Suppressor macrophage treated with lipopolysaccharide for 1 hour (primary cell): Measurements from ENCODE around the gene C1QTNF12.

ENCODE experiments used
- DNase-seq, 3 donors: peaks; one replicate each; pipeline ENCODE4 v3.0.0-alpha.2; 2020 to 2022

The C1QTNF12 gene

DNA sequence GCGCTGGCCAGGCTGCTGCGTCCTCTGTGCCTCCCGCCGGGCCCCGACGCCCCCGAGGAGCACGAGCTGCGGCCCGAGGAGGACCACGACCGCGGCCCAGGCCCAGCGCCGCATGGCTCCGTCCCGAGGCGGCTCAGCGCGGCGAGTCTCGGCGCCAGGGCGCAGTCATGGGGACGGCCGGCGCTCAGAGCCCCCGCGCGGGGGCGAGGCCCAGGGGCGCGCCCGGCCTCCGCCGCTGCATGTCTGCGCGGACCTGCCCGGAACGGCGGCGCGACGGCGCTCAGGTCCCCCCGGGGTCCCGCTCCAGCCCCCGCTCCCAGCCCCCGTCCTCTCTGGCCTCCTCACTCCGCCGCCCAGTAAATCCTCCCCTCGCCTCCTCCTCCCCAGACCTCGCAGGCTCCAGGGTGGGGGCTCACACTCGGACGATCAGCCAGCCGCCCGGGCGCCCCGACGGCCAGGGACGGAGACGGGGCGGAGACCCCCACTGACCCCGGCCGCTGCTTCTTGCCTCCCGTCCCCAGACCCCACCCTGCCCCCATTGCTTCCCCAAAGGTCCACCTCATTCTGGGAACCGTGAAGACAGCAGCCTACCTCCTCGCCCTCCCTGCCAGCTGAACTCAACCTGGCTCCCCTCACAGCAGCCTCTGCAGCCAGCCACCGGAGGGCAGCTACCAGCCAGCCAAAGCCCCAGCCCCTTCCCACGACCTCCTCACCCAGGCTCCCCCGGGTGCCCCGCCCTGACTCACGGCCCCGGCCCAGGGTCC lies at the start of gene C1QTNF12:
Gene C1QTNF12 (minus strand): TSS at position 146 of the 764 bp plus-strand sequence. CDS start 32 bp downstream, at position 114.
- peak in 2 of 3 donors; percentile 18 to 43 for DNase-seq

GRCh38 chr1:1295154-1295923 lies 48.8 kb upstream of the C1QTNF12 start:
- DNase-seq: no peak

- DNase-seq: no peak
Measured at GRCh38 chr1:1294250-1294890, 47.8 kb upstream of the C1QTNF12 start.

GRCh38 chr1:1293263-1294249 lies 47.0 kb upstream of the C1QTNF12 start:
- peak in 1 of 3 donors; percentile 21 for DNase-seq

DNA sequence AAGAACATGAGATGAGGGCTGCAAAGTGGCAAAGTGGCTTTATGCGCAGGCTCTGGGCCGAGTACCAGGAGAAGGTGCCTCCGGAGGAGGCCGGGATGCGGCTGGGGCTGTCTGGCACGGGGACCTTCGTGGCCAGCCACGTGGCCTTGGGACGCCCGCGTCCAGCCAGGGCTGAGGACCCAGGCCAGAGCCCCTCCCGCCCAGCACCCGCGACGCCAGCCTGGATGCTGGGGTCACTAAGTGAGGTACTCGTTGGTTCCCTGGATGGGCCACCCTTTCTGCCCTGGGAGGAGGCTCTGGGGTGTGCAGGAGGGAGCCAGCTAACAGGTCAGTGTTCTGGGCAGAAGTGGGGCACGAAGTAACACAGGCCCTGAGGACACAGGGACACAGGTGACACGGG lies 46.3 kb upstream of the C1QTNF12 start:
- DNase-seq: no peak

DNA sequence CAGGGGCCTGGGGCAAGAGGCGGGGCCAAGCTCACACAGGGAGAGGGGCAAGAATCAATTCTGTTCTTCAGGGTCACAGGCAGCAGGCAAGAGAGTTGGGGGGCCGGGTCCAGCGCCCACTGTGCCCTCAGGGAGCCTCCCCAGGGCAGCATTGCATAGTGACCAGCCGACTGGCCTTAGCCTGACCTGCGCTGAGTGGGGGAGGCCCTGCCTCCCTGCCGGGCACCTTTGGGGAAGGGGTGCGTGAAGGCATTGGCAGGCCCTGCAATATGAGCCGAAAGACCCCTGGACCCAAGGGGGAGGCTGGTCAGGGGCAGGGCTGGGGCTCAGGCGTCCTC lies 45.9 kb upstream of the C1QTNF12 start:
- no peak for DNase-seq

DNA sequence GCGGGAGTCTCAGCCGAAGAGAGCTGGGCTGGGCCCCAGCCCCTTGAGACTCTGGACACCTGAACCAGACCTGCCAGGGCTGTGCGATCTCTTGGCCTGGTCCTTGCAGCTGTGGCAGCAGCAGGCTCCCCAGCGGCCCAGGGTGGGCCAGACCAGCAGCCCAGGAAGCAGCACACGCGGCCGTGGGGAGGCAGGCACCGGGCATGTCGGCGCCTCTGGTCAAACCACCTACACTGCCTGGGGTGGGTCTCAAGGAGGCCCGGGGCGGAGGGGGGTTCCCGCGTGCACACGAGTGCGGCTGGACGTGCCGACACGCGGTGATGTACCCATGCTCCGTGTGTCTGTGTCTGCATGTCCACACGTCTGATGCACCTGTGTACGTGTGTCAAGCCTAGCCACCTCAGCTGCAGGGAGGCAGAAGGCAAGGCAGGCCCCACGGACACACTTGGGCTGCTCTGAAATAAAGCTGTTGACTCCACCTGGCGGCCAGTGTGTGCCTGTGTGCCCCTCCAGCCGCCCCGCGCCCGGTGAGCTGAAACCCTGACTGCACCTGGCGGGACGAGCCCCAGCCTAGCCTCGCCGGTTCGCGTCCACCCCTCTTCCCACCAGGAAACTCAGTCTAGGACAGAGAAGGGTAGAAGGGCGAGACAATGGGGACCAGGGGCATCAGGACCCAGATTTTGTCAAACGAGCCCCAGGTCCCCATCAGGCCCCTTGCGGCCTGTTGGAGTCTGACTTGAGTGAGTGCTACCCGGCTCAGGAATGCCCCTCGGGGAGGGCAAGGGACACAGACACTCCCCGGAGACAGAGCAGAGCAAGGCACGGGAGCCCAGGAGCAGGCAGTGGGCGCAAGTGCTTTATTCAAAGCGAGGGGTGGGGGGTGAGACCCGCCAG lies 45.3 kb upstream of the C1QTNF12 start:
- DNase-seq: peak; percentile 38 to 58 (median 44)

GRCh38 chr1:1291023-1291528 lies 44.6 kb upstream of the C1QTNF12 start:
- no peak for DNase-seq

DNA sequence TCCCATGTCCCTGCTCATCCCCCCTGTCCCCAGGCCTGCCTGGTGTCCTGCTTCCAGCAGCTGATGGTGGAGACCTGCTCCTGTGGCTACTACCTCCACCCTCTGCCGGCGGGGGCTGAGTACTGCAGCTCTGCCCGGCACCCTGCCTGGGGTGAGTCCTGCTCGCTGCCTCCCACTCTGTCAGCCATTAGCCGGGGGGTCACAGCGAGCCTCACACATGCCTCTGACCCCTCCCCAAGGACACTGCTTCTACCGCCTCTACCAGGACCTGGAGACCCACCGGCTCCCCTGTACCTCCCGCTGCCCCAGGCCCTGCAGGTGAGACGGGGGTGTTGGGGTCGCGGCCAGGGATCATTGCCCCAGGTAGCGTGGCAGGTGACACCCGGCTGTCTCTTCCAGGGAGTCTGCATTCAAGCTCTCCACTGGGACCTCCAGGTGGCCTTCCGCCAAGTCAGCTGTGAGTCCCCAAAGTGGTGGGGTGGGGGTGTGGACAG lies 43.8 kb upstream of the C1QTNF12 start:
- DNase-seq: peak; percentile 51 to 77 (median 76)

DNA sequence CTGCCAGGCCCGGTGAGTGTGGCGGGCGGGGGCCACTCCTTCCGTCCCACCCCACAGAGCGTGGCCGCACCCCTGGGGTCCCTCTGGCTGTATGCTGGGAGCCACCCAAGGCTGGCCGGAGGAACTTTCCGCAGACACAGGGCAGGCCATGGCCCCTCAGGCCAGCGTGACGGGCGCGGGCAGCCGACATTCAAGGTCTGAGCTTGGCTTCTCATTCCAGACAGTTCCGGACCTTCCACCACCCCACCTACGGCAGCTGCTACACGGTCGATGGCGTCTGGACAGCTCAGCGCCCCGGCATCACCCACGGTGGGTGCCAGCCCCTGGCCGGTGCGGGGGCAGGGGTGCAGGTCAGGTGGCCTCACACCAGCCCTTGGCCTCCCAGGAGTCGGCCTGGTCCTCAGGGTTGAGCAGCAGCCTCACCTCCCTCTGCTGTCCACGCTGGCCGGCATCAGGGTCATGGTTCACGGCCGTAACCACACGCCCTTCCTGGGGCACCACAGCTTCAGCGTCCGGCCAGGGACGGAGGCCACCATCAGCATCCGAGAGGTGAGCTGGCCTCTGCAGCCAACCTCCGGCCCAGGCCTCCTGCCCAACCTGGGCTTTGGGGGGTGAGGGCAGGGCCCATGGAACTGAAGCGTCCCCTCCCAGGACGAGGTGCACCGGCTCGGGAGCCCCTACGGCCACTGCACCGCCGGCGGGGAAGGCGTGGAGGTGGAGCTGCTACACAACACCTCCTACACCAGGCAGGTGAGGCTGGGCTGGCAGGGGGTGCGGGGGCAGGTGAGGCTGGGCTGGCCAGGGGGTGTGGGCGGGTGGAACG lies 41.0 kb upstream of the C1QTNF12 start:
- no peak for DNase-seq

DNA sequence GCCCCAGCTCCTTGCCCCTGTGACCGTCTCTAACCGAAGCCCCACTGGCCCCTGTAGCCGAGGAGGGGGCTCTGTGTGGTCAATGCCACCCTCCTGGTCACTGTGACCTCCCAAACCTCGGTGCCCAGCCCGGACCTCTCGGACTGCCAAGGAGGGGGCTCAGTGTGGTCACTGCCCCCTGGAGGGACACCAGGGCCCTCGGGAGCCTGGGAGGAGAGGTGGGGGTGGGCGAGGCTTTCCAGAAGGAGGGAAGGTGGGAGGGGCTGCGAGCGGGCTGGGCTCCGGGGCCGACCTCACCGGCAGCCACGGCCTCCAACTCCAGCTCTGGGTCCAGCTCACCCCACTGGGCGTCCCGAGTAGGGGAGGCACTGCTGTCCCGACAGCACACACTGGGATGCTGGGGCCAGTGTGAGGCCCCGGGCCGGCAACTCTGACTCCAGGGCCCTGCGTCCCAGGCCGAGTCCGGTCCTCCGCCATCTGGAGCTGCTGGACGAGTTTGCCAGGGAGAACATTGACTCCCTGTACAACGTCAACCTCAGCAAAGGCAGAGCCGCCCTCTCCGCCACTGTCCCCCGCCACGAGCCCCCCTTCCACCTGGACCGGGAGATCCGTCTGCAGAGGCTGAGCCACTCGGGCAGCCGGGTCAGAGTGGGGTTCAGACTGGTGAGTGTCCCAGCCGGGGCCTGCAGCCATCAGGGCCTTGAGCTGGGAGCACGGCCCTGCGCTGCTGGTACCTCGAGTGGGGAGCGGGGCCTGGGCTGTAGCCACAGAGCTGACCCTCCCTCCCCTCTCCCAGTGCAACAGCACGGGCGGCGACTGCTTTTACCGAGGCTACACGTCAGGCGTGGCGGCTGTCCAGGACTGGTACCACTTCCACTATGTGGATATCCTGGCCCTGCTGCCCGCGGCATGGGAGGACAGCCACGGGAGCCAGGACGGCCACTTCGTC lies 40.1 kb upstream of the C1QTNF12 start:
- no peak for DNase-seq

DNA sequence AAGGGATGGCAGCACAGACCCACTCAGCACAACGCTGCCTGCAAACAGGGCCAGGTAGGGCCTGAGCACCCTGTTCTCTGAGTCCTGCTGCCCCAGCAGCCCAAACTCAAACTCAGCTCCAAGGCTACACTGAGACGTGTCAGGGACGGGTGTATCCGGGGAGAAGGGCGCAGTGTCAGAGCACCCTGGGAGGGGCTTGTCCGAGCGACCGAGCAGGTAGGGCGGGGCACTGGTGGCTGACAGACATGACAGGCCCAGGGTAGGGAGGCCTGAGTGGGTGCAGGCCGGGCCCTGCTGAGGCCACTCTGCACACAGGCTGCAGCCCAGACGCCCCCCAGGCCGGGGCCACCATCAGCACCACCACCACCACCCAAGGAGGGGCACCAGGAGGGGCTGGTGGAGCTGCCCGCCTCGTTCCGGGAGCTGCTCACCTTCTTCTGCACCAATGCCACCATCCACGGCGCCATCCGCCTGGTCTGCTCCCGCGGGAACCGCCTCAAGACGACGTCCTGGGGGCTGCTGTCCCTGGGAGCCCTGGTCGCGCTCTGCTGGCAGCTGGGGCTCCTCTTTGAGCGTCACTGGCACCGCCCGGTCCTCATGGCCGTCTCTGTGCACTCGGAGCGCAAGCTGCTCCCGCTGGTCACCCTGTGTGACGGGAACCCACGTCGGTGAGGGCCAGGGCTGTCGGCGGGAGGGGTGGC lies 39.2 kb upstream of the C1QTNF12 start:
- DNase-seq: no peak

GRCh38 chr1:1285102-1285571 lies 38.6 kb upstream of the C1QTNF12 start:
- DNase-seq: no peak

DNA sequence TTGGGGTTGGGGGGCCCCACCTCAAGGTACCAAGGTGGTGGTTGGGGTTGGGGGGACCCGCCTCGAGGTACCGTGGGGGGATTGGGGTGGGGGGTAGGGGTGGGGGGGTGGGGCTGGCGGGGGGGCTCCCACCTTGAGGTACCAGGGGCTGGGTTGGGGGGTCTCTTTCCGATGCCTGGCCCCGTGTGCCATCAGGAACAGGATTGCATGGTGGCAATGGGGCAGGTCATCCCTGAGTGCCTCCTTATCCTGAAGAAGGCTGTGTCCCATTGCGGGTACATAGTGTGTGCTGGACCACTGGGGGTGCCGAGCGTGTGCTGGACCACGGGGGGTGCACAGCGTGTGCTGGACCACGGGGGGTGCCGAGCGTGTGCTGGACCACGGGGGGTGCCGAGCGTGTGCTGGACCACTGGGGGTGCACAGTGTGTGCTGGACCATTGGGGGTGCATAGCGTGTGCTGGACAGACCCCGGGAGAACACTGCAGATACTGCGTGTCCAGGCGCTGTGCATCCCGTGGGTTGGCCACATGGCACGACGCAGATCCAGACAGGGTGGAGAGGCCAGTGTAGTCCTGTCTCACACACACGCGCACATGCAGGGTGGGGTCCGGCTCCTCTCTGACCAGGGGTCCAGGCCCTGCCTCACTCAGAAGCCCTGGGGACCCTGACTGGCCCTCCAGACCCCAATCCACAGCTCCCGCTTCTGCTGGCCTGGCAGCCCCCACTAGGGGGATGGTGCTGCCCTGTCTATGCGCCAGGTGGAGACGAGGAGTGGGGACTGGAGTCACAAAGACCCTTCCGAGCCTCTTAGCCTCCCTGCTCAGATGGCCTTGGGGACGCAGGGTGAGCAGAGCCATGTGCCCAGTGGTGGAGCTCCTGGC lies 37.9 kb upstream of the C1QTNF12 start:
- no peak for DNase-seq

- no peak for DNase-seq
Measured at GRCh38 chr1:1283821-1284220, 37.3 kb upstream of the C1QTNF12 start.

- peak; percentile 55 to 74 (median 61) for DNase-seq
Measured at GRCh38 chr1:1282998-1283397, 36.5 kb upstream of the C1QTNF12 start.
